ENCODE data around the gene NXF3.
"Not testable (repeated sequence)": the region's sequence is repeated elsewhere in the genome, so short reads cannot be mapped to it uniquely, and the experiment has no call there.

- not testable (repeated sequence) for TF ChIP-seq CTCF (IDR thresholded peaks at IDR 0.05; ENCODE audit: low read depth, low read length, missing input control); MAX (IDR thresholded peaks at IDR 0.05); TAF1 (conservative IDR thresholded peaks at IDR 0.05); ZBTB33 (IDR thresholded peaks at IDR 0.05)
Measured at GRCh38 chrX:103109497-103109896, 16.6 kb upstream of the NXF3 start.

Measured in liver (tissue), 3 donors.